HK-2 (cell line): ENCODE results near the gene NT5DC2.

Experiments used
- DNase-seq: peaks from one replicate; pipeline ENCODE4 v3.0.0-alpha.2; 2018; ENCODE audit not compliant: unreplicated experiment

Gene NT5DC2

GRCh38 chr3:52533623-52534280 is at the start of gene NT5DC2:
TSS of gene NT5DC2 (minus strand) at chr3:52533857. CDS start at chr3:52533737, 120 bp downstream.
- DNase-seq = peak; percentile 60

GRCh38 chr3:52574056-52574965 is 40.7 kb upstream of the NT5DC2 start:
- no peak for DNase-seq

GRCh38 chr3:52572221-52572620 is 38.6 kb upstream of the NT5DC2 start:
- DNase-seq = no peak

- DNase-seq = no peak
Observed at GRCh38 chr3:52570076-52570475, 36.4 kb upstream of the NT5DC2 start.

- no peak for DNase-seq
Observed at GRCh38 chr3:52568069-52568468, 34.4 kb upstream of the NT5DC2 start.

- no peak for DNase-seq
Observed at GRCh38 chr3:52563984-52564383, 30.3 kb upstream of the NT5DC2 start.

GRCh38 chr3:52561028-52561747 is 27.5 kb upstream of the NT5DC2 start:
- DNase-seq = no peak

GRCh38 chr3:52558436-52558835 is 24.8 kb upstream of the NT5DC2 start:
- DNase-seq = no peak

- no peak for DNase-seq
Observed at GRCh38 chr3:52557011-52557960, 23.6 kb upstream of the NT5DC2 start.

- no peak for DNase-seq
Observed at GRCh38 chr3:52555056-52555455, 21.4 kb upstream of the NT5DC2 start.

- DNase-seq = no peak
Observed at GRCh38 chr3:52554026-52554755, 20.5 kb upstream of the NT5DC2 start.

GRCh38 chr3:52552089-52552488 is 18.4 kb upstream of the NT5DC2 start:
- peak; percentile 25 for DNase-seq

- no peak for DNase-seq
Observed at GRCh38 chr3:52551118-52551517, 17.5 kb upstream of the NT5DC2 start.

GRCh38 chr3:52547143-52547542 is 13.5 kb upstream of the NT5DC2 start:
- no peak for DNase-seq

GRCh38 chr3:52546111-52546901 is 12.6 kb upstream of the NT5DC2 start:
- DNase-seq = no peak

- DNase-seq = no peak
Observed at GRCh38 chr3:52544937-52545336, 11.3 kb upstream of the NT5DC2 start.

- no peak for DNase-seq
Observed at GRCh38 chr3:52541050-52541449, 7.4 kb upstream of the NT5DC2 start.

GRCh38 chr3:52539010-52539653 is 5.5 kb upstream of the NT5DC2 start:
- DNase-seq = no peak

GRCh38 chr3:52537726-52538421 is 4.2 kb upstream of the NT5DC2 start:
- DNase-seq = no peak
